ENCODE results near the gene JDP2. TPM values are rescaled to one million over a fixed set of nuclear protein-coding genes. Genes with fewer than 3 reads are reported as not detected.

Gene JDP2
- total and polyA plus RNA-seq, 7 donors = 11.0 to 73.2 (median 37.2) TPM

- Histone ChIP-seq H3K36me3 (ENCODE audit: insufficient read depth in 1 of 2, low read depth in 1 of 2) (no peaks in the 10 kb centered on the region), H3K27me3 (ENCODE audit: insufficient read depth in 3 of 3, low read length in 2 of 3) (no peaks in the 10 kb centered on the region), H3K27ac (no peak overlapping the region), H3K9me3 (no peaks in the 10 kb centered on the region), H3K4me1 (no peaks in the 10 kb centered on the region), H3K4me3 (no peak overlapping the region)
- TF ChIP-seq CTCF (IDR thresholded peaks at IDR 0.05) = no peak
- 85 to 88% (median 85%) methylated on average over 16 of the region's 16 CpGs for WGBS, 3 donors
- intact Hi-C loops (cut with DNase I) = no loop called here
- no peak for ATAC-seq
- no peak for DNase-seq
Measured at GRCh38 chr14:75499084-75499875, 71.5 kb downstream of the JDP2 start.

GRCh38 chr14:75501080-75501479, 73.3 kb downstream of the JDP2 start:
- no peak for ATAC-seq
- Histone ChIP-seq H3K9me3 (no peaks in the 10 kb centered on the region), H3K27ac (no peak overlapping the region), H3K4me3 (no peak overlapping the region), H3K4me1 (no peaks in the 10 kb centered on the region), H3K36me3 (ENCODE audit: insufficient read depth in 1 of 2, low read depth in 1 of 2) (no peaks in the 10 kb centered on the region), H3K27me3 (ENCODE audit: insufficient read depth in 3 of 3, low read length in 2 of 3) (no peaks in the 10 kb centered on the region)
- DNase-seq = no peak
- 94 to 96% (median 95%) methylated on average over 3 of the region's 3 CpGs for WGBS, 3 donors
- intact Hi-C loops (cut with DNase I) = no loop called here
- TF ChIP-seq CTCF (IDR thresholded peaks at IDR 0.05) = no peak

- ATAC-seq = no peak
- no peak for DNase-seq
- H3K4me3 ChIP-seq = no peak overlapping the region
- no peak overlapping the region for H3K27ac ChIP-seq
- intact Hi-C loops (cut with DNase I) = no loop called here
- H3K36me3 ChIP-seq (ENCODE audit: insufficient read depth in 1 of 2, low read depth in 1 of 2) = no peaks in the 10 kb centered on the region
- H3K4me1 ChIP-seq = no peaks in the 10 kb centered on the region
- H3K9me3 ChIP-seq = peaks cover 7% of the 10 kb centered on the region
- TF ChIP-seq CTCF (IDR thresholded peaks at IDR 0.05) = no peak
- 95 to 100% (median 99%) methylated on average over 1 of the region's 1 CpG for WGBS, 3 donors
- no peaks in the 10 kb centered on the region for H3K27me3 ChIP-seq (ENCODE audit: insufficient read depth in 3 of 3, low read length in 2 of 3)
Measured at GRCh38 chr14:75504411-75504810, 76.6 kb downstream of the JDP2 start.

GRCh38 chr14:75506930-75507329, 79.1 kb downstream of the JDP2 start:
- intact Hi-C loops (cut with DNase I) = no loop called here
- no peak for DNase-seq

More at GRCh38 chr14:75506930-75507329, 79.1 kb downstream of the JDP2 start:
- Histone ChIP-seq H3K27me3 (ENCODE audit: insufficient read depth in 3 of 3, low read length in 2 of 3) (no peaks in the 10 kb centered on the region), H3K4me1 (no peaks in the 10 kb centered on the region), H3K36me3 (ENCODE audit: insufficient read depth in 1 of 2, low read depth in 1 of 2) (no peaks in the 10 kb centered on the region), H3K27ac (no peak overlapping the region), H3K4me3 (no peak overlapping the region), H3K9me3 (peaks cover 22% of the 10 kb centered on the region)
- ATAC-seq = no peak
- 94 to 99% (median 98%) methylated on average over 1 of the region's 1 CpG for WGBS, 3 donors
- no peak for TF ChIP-seq CTCF (IDR thresholded peaks at IDR 0.05)
